MG63 (cell line): ENCODE measurements around the gene CYB5R2. TPM values are rescaled to one million over a fixed set of nuclear protein-coding genes. Genes with fewer than 3 reads are reported as not detected.
A peak's percentile ranks its signal among the peaks of the same experiment; 100 is the strongest.

Experiments
- DNase-seq: peaks from one replicate; pipeline ENCODE4 v3.0.0-alpha.2; 2020
- H3K27me3 ChIP-seq: fragments of 250-450 bp; sonication (Bioruptor Pico); 2 replicates; pipeline ENCODE4 v1.5.1; 2020; ENCODE audit warnings: mild to moderate bottlenecking, moderate library complexity
- H3K36me3 ChIP-seq: fragments of 250-450 bp; sonication (Bioruptor Pico); 2 replicates; pipeline ENCODE4 v1.5.1; 2020; ENCODE audit warnings: mild to moderate bottlenecking, moderate library complexity
- H3K4me3 ChIP-seq: fragments of 250-450 bp; sonication (Bioruptor Pico); 2 replicates; pipeline ENCODE4 v1.5.1; 2020; ENCODE audit warnings: mild to moderate bottlenecking, moderate library complexity
- H3K9me3 ChIP-seq: fragments of 250-450 bp; sonication (Bioruptor Pico); 2 replicates; pipeline ENCODE4 v1.5.1; 2020; ENCODE audit warnings: mild to moderate bottlenecking, moderate library complexity
- total RNA-seq: library from RNA; depleted of rRNA; stranded (reverse); fragments of >200 nt; shearing (Covaris generic); gene quantifications from 2 replicates; pipeline ENCODE4 v1.2.3, GENCODE V29; 2014; ENCODE audit warnings: low replicate concordance; rRNA removed

Gene CYB5R2
- total RNA-seq: 20.2 and 21.9 TPM in 2 replicates

- DNase-seq: peak; percentile 78
- Histone ChIP-seq H3K9me3 (no peaks in the 10 kb centered on the region), H3K36me3 (no peaks in the 10 kb centered on the region), H3K27me3 (no peaks in the 10 kb centered on the region), H3K4me3 (peak within 1 kb of the TSS; percentile 54)
Observed at GRCh38 chr11:7672960-7673723, at the start of gene CYB5R2. CYB5R2 (minus strand) TSS chr11:7673500; CDS start chr11:7672825, 675 bp downstream.

- DNase-seq: no peak
- no peak overlapping the region for H3K4me3 ChIP-seq
- no peaks in the 10 kb centered on the region for H3K9me3 ChIP-seq
- H3K27me3 ChIP-seq: peaks cover 27% of the 10 kb centered on the region
- H3K36me3 ChIP-seq: no peaks in the 10 kb centered on the region
Observed at GRCh38 chr11:7714786-7715185, 41.5 kb upstream of the CYB5R2 start.

GRCh38 chr11:7706377-7706776 lies 33.1 kb upstream of the CYB5R2 start, which contains the start of gene OVCH2:
OVCH2 (minus strand) TSS chr11:7706477; CDS start chr11:7706394, 83 bp downstream.
- H3K27me3 ChIP-seq: peaks cover 6% of the 10 kb centered on the region; the same call in 1 of the 2 replicates
- H3K9me3 ChIP-seq: no peaks in the 10 kb centered on the region
- no peaks in the 10 kb centered on the region for H3K36me3 ChIP-seq
- DNase-seq: no peak
- no peak within 1 kb of the TSS for H3K4me3 ChIP-seq

- H3K9me3 ChIP-seq: no peaks in the 10 kb centered on the region
- DNase-seq: no peak
- no peak overlapping the region for H3K4me3 ChIP-seq
- H3K27me3 ChIP-seq: peaks cover 2% of the 10 kb centered on the region; the same call in 1 of the 2 replicates
- no peaks in the 10 kb centered on the region for H3K36me3 ChIP-seq
Observed at GRCh38 chr11:7703740-7704139, 30.4 kb upstream of the CYB5R2 start.

GRCh38 chr11:7696424-7696823 lies 23.1 kb upstream of the CYB5R2 start:
- Histone ChIP-seq H3K9me3 (no peaks in the 10 kb centered on the region), H3K27me3 (peaks cover 20% of the 10 kb centered on the region), H3K36me3 (no peaks in the 10 kb centered on the region), H3K4me3 (no peak overlapping the region)
- DNase-seq: no peak

GRCh38 chr11:7694235-7694634 lies 20.9 kb upstream of the CYB5R2 start:
- no peak overlapping the region for H3K4me3 ChIP-seq
- no peak for DNase-seq
- H3K27me3 ChIP-seq: peaks cover 20% of the 10 kb centered on the region
- H3K9me3 ChIP-seq: no peaks in the 10 kb centered on the region
- no peaks in the 10 kb centered on the region for H3K36me3 ChIP-seq

- Histone ChIP-seq H3K36me3 (no peaks in the 10 kb centered on the region), H3K27me3 (peaks cover 18% of the 10 kb centered on the region), H3K9me3 (no peaks in the 10 kb centered on the region), H3K4me3 (no peak overlapping the region)
- DNase-seq: no peak
Observed at GRCh38 chr11:7692426-7692825, 19.1 kb upstream of the CYB5R2 start.

- Histone ChIP-seq H3K9me3 (no peaks in the 10 kb centered on the region), H3K4me3 (no peak overlapping the region), H3K27me3 (peaks cover 18% of the 10 kb centered on the region), H3K36me3 (no peaks in the 10 kb centered on the region)
- DNase-seq: no peak
Observed at GRCh38 chr11:7691759-7692350, 18.6 kb upstream of the CYB5R2 start.

GRCh38 chr11:7690648-7691047 lies 17.3 kb upstream of the CYB5R2 start:
- no peaks in the 10 kb centered on the region for H3K36me3 ChIP-seq
- no peak for DNase-seq
- H3K27me3 ChIP-seq: peaks cover 18% of the 10 kb centered on the region
- H3K9me3 ChIP-seq: no peaks in the 10 kb centered on the region
- no peak overlapping the region for H3K4me3 ChIP-seq

GRCh38 chr11:7689239-7689638 lies 15.9 kb upstream of the CYB5R2 start:
- H3K9me3 ChIP-seq: no peaks in the 10 kb centered on the region
- H3K4me3 ChIP-seq: no peak overlapping the region
- DNase-seq: no peak
- H3K27me3 ChIP-seq: peaks cover 15% of the 10 kb centered on the region
- no peaks in the 10 kb centered on the region for H3K36me3 ChIP-seq

GRCh38 chr11:7688238-7688826 lies 15.0 kb upstream of the CYB5R2 start:
- H3K27me3 ChIP-seq: peaks cover 7% of the 10 kb centered on the region
- H3K9me3 ChIP-seq: no peaks in the 10 kb centered on the region
- no peak overlapping the region for H3K4me3 ChIP-seq
- DNase-seq: no peak
- no peaks in the 10 kb centered on the region for H3K36me3 ChIP-seq

- Histone ChIP-seq H3K36me3 (no peaks in the 10 kb centered on the region), H3K9me3 (no peaks in the 10 kb centered on the region), H3K4me3 (no peak overlapping the region), H3K27me3 (no peaks in the 10 kb centered on the region; the same call in 1 of the 2 replicates)
- no peak for DNase-seq
Observed at GRCh38 chr11:7687386-7687785, 14.1 kb upstream of the CYB5R2 start.

- Histone ChIP-seq H3K4me3 (no peak overlapping the region), H3K9me3 (no peaks in the 10 kb centered on the region), H3K36me3 (no peaks in the 10 kb centered on the region), H3K27me3 (peaks cover 2% of the 10 kb centered on the region; the same call in 1 of the 2 replicates)
- no peak for DNase-seq
Observed at GRCh38 chr11:7686761-7687160, 13.5 kb upstream of the CYB5R2 start.

- peaks cover 2% of the 10 kb centered on the region for H3K27me3 ChIP-seq
- H3K4me3 ChIP-seq: no peak overlapping the region
- no peaks in the 10 kb centered on the region for H3K36me3 ChIP-seq
- DNase-seq: no peak
- no peaks in the 10 kb centered on the region for H3K9me3 ChIP-seq
Observed at GRCh38 chr11:7683571-7683970, 10.3 kb upstream of the CYB5R2 start.

- no peaks in the 10 kb centered on the region for H3K36me3 ChIP-seq
- DNase-seq: no peak
- H3K9me3 ChIP-seq: no peaks in the 10 kb centered on the region
- no peak overlapping the region for H3K4me3 ChIP-seq
- H3K27me3 ChIP-seq: peaks cover 2% of the 10 kb centered on the region
Observed at GRCh38 chr11:7677796-7678201, 4.5 kb upstream of the CYB5R2 start.

GRCh38 chr11:7677071-7677470 lies 3.8 kb upstream of the CYB5R2 start:
- Histone ChIP-seq H3K4me3 (no peak overlapping the region), H3K27me3 (peaks cover under 1% of the 10 kb centered on the region; the same call in 1 of the 2 replicates), H3K9me3 (no peaks in the 10 kb centered on the region), H3K36me3 (no peaks in the 10 kb centered on the region)
- peak; percentile 37 for DNase-seq

- H3K4me3 ChIP-seq: no peak overlapping the region
Observed at GRCh38 chr11:7675631-7676030, 2.3 kb upstream of the CYB5R2 start.

More at GRCh38 chr11:7675631-7676030, 2.3 kb upstream of the CYB5R2 start:
- Histone ChIP-seq H3K27me3 (no peaks in the 10 kb centered on the region), H3K9me3 (no peaks in the 10 kb centered on the region), H3K36me3 (no peaks in the 10 kb centered on the region)
- no peak for DNase-seq
